GF-D8 (cell line): ENCODE results near the gene NPM3.
A peak's percentile ranks its signal among the peaks of the same experiment; 100 is the strongest.

ENCODE experiments used
- DNase-seq: peaks from one replicate; lab custom pipeline; 2025; lab: John Stamatoyannopoulos, UW

The NPM3 gene, protein sequence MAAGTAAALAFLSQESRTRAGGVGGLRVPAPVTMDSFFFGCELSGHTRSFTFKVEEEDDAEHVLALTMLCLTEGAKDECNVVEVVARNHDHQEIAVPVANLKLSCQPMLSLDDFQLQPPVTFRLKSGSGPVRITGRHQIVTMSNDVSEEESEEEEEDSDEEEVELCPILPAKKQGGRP

DNA sequence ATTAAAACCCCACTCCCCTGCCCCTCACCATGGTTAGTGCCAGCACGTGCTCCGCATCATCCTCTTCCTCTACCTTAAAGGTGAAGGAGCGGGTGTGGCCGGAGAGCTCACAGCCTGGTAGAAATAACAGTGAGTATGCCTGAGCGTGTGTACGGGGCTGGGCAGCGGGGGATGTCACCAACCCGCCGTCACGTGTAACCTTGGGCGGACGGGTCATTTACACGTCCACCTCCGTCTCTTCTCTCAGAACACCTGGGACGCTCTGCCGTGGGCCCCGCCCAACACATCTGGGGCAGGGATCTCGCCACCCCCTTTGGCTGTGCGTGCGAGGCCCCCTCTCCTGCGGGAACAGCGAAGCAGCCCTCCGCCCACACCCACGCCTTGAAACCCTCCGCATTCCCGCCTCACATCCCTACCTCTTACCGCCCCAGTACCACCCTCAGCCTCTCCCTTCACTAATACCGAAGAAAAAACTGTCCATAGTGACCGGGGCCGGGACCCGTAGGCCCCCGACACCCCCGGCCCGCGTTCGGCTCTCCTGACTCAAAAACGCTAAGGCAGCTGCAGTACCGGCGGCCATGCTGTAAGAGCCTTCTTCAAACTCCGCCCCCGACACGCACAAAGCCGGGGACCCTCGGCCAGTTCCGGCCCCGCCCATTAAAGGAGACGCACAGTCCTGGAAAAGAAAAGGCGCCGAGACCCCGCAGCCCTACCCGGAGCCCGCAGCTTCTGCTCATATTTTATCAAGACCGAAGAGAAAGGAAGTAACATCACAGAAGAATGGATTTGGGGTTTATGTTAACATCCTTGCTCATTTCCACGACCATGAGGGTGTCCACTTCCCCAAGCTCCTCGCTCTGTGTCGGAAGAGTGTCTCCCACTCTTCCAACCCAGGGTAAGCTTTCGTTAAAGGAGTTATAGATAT lies at the start of gene NPM3:
NPM3 (minus strand) TSS at position 636 of the 925 bp plus-strand sequence; CDS start at position 580, 56 bp downstream.
- peak; percentile 49 for DNase-seq

DNA sequence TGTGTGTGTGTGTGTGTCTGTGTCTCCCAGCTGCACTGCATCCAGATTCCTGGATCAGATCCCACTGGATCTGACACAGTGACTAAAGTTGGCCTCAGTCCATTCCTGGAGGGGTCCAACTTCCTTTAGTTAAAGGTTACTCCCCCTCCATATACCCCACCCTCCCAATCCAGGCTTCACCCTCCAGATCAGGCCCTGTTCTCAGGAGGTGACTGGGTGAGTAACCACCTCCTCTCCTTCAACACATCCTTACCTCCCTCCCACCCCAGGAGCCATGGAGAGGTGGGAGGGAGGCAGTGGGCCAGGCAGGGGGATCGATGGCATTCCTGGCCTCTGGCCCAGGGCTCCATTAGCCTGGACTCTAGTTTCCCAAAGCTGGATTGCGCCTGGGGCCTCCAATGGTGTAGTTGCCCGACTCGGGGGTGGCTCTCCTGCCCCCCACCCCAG lies 49.1 kb upstream of the NPM3 start:
- no peak for DNase-seq

DNA sequence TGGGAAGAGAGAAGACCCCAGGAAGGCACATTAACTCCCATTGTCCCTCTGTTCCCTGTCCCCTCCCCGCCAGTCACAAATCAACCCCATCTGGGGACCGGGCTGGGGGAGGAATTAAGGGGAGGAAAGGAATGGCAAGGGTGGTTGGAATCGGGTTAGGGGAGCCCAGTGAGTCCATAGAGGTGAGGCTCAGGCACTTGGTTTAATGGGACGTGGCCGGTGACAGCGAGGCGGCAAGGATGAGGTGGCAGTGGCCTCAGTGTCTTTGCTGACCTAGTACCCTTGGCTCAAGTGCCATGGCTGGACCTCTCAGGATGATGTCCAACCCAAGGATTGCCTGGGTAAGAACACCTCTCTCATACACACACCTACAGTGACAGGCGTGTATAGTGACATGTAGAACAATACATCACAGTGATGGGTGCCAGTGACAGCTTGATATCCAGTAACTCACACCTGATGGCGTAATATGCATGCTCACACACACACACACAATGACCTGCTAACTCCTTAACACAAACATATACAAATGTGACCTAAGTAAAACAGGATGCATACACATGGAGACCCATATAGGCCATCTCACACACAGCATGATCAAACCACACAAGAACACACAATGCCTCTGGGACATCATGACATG lies 48.0 kb upstream of the NPM3 start:
- no peak for DNase-seq

DNA sequence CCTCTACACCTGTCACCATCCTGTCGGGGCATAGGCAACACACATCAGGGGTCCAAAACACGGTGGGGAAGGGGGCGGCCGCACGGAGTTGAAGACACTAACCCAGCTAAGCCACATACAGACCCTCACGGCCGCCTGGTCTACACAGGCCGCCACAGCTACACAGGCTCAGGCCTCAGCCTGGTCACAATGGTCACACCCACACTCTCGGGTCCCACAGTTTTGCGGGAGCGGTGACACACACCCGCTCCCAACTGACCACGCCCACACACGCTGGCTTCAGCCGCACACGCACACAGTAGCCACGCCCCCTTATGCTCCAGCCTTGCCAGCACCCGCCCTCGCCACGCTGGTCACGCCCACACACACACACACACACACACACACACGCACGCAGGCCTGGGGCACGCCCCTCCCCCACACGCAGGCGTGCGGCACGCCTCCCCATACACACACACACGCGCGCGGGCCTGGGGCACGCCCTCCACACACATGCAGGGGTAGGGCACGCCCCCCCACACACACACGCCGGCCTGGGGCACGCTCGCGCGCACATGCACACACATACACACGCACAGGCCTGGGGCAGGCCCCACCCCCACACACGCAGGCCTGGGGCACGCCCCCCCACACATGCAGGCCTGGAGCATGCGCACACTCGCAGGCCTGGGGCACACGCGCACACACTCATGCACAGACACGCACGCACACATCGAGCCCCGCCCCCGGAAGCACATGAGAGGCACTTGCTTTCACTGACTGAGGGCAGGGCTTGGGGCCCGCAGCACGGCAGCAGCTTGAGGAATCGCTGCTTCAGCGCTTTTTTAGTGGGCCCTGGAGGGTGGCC lies 47.3 kb upstream of the NPM3 start:
- peak; percentile 78 for DNase-seq

DNA sequence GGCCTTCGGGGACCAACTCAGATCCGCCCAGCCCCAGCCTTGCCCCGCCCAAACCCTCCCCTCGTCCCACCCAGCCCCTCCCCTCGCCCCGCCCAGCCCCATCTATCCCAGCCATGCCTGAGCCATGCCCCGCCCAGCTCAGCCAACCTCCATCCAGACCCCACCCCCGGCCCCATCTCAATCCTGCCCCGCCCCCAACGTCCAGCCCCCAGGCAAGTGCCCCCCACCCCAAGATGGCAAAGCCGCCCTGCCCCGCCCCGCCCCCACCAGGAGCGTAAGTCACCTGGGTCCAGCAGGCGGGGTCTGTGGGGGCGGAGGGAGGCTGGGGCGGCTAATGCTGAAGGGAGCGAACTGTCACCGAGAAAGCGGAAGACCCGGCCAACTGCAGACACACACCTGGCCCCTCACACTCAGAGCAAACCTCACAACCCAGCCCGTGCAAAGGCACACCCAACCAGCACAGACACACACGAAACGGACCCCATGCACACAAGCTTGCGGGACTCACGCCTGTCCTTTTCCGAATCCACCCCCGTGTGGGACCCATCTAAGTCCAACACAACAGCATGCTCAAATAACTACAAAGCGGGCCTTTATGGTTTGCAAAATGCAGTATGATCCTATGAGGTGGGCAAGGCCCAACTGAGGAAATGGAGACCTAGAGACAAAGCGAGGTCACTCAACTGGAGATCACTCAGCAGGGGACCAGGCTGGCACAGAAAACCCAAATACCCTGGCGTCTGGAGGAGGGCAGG lies 46.5 kb upstream of the NPM3 start:
- DNase-seq, result no peak

DNA sequence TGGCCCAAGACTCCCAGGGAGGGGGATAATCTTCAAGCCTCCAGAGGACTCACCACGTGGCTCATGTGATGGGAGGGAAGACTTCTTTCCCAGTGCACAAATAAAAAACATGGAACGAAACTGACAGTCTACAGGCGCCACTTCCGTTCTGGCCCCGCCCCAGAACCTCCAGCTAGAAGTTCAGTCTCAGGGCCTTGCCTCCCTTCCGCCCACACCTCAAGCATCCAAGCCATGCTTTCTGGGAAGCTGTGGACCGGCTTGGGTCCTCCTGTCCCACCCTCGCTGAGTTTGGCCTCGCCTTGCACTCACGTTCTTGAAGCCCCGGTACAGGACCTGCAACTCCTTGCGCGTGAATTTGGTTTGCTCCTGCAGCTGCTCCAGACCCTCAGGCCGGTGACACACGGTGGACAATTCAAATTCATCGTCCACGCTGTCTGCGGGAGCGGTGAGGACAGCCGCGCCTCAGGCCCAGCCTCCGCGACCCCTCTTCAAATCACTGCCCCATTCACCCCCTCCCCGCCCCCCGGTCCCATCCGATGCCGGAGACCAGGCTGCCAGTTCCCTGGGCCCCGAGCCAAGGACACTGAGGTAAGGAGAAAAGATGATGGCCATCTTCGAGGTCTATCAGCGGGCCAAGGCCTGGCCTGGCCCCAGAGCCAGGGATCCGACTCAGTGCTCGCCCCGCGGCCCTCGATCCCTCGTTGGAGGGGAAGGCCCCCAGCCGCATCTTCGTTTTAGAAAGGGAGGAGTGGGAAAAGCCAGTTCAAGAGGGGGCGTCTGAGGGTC lies 45.7 kb upstream of the NPM3 start:
- DNase-seq, result no peak

DNA sequence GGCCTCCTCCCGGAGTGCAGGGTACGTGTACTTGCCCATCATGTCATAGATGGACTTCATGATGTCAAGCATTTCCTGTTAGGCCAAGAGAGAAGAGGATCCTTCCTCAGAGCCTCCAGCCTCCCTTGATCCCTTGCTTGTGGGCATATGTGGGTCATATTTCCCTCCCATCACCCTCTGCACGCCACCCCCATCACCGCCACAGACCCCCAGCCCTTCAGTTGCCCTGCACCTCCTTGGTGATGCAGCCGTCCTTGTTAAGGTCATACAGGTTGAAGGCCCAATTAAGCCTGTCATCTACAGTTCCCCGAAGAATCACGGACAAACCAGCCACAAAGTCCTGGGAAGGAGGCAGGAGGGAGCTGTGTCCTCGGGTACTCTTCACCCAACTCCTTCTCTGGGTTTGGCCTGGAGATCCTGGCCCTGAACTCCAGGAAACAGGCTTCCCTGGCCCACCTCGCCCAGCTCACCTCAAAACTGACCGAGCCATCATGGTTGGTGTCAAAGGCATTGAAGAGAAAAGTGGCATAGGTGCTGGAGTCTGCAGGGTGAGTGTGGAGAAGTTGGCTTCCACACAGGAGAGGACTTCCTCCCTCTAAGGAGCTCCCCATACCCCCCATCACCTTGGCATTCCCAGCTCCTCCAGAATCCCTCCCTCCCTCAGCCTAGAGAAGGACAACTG lies 44.8 kb upstream of the NPM3 start:
- no peak for DNase-seq

DNA sequence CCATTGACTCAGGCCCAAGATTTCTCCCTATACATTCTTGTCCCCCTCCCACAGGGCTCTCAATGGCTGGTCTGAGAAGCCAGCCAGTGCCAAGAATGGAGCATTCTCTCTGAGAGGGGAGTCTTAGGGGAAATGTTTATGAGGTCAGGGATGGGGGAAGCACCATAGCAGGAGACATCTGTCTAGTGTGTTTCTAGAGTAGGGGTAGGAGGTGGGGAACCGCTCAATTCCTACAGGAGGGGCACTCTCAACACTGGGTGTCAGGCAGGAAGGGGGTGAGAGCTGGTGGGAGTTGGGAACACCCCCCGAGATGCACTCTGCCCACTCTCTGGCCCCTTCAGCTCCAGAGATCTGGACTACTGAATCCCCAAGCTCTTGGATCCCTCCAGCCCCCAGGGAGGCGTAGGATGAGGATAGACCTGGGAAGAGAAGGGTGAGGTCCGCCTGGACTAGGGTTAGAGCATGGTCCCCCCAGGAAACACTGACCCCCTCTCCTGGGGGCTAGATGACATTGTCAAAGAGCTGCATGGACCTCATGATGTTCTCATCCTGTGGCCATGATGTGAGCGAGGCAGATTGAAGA lies 43.7 kb upstream of the NPM3 start:
- no peak for DNase-seq

DNA sequence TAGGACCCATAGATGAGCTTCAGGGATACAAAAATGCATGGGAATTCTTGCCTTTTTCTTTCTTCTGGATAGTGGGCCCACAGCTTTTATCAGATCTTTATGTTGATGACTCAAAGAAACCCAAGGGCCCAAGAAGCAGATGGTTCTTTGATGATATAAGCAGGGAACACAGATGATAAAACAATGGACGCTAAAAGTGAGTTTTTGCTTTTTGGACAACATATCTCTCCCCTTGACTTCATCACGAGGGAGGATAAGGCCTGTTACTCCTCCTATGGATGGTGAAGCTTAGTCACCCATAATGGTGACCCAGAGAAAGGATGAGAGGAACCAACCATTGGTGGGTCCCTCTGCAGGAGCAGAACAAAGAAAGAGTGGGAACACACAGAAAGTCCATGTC lies 41.5 kb upstream of the NPM3 start:
- no peak for DNase-seq

DNA sequence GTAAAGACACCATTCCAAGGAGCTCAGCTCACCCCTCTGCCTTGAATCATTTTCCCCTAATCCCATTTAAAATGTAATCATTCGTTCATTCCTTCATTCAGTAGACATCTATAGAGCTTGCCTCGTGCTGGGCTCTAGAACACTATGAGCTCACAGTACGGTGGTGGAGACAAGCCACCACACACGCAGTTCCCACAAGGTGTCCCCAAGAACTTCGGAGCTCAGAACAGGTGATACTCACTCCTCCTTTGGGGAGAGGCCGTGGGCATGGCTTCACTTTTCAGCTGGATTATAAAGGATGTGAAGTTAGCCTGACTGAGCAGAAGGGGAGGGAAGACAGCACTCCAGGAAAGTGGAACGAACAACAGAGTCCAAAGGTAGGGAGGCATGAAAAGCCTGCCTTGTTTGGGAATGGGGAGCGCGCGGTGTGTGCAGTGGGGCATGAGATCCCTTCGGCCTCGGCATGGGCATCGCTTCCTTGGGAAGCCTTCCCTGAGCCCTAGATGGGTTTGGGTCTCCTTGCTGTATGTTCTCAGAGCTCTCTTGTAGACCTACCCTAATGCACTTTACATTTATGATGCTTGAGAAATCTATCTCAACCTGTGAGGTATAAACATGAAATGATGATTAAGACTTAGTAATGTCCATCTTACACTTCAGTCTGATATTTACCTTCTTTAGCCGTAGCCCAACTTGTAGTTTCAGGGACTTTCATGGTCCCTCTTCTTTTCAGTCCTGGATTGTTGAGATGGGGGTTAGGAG lies 35.8 kb upstream of the NPM3 start:
- peak; percentile 69 for DNase-seq

DNA sequence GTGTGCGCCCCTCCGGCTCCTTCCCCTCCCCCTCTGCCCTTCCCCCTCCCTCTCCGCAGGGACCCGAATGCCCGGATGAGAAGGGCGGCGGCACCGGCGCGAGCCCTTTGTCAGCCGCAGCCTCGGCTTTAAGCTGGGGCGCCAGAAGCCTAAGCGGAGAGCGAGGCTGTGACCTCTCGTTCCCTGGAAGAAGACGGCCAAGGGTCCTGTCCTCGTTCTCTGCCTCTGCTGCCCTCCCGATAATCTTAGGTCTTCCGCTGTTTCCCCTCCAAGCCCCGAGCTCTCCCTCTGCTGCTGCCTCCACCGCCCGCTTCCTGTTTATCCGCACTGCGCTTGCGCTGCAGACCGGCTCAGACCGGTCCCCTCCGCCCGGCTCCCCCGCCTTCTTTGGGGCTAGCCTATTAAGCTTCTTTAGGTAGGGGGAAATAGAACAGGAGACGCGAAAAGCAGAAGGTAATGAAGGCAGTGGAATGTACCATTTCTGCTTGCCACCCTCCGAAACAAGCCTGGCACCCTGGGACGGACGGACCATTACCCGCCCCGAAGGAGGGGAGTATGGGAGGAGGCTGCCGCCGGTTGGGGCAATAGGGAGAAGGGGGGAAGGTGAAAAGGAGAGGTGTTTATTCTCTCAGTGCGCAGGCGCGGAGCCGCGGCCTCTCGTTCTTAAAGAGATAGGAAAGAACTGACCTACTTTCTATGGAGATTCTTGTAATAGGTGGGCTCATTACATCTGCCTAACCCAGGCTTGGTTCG lies 35.0 kb upstream of the NPM3 start, which contains the start of gene OGA:
OGA (minus strand) TSS at position 326 of the 753 bp plus-strand sequence. CDS start 422 bp downstream, outside the sequence.
- peak; percentile 99 for DNase-seq

DNA sequence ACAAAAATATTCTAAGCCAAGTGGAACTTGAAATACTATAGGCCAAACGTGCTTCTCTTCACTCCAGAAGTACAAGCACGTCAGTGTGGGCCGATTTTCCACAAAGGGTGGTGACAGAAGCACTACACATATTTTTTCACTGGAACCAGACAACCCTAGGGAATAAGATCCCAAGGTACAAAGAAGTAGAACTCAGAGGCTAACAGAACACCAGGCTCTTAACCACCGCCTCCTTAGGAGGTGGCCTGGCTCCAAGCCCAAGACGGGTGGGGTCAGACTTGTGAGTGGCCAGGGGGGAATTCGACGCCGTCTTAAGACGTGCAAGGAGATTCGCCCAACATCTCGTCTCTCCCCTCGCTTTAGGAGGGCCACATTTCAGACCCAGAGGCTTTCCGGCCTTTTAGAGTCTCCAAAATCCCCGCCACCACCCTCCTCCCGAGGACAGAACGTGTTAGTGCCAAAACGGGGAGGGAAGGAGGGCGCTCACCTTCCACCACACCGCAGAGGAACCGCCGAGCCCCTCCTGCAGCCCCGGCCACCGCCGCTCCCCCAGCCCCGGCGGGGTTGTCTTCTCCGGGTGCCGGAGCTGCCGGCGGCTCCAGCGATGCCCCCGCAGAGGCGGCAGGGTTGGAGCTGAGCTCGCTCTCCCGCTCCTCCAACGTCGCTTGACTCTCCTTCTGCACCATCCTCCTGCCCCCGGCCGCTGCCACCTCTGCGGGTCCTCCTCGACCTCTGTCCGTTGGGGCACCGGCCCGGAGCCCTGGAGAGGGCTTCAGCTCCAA lies 34.3 kb upstream of the NPM3 start:
- DNase-seq, result peak; percentile 59

DNA sequence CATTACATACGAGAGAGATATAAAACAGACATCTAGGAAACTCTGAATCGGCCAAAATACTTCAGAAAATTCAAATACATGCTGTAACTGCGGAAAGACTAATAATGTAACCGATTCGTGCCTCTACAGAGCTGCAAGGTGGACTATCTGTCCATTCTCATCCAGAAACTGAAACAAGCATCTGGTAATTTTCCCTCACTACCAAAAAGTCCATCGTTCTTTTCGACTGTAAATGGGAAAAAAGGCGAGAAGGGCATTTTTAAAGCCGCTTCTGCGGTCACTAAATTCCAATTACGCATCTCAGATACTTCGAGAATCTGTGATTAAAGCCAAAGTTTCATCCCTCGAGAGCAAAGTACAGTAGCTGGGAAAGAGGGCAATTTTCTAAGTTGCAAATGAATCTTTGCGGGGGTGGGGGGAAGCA lies 33.7 kb upstream of the NPM3 start:
- DNase-seq, result no peak

DNA sequence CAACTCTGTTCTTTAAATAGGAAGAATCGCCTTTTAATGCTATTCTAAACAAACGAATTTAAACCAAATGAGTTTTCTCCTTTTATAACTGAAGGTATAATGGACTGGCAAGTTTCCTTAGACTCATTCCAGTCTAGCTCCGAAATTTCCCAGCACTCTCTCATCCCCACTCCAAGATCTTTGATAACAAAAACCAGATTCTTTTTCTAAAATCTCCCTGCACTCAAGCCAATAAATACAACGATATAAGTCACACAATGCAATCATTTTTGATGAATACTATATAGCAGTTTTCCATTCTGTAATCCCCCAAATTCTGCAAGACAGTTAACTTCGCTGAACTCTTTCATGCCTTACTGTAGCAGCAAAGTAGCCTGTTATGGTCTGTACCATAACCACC lies 33.1 kb upstream of the NPM3 start:
- no peak for DNase-seq

DNA sequence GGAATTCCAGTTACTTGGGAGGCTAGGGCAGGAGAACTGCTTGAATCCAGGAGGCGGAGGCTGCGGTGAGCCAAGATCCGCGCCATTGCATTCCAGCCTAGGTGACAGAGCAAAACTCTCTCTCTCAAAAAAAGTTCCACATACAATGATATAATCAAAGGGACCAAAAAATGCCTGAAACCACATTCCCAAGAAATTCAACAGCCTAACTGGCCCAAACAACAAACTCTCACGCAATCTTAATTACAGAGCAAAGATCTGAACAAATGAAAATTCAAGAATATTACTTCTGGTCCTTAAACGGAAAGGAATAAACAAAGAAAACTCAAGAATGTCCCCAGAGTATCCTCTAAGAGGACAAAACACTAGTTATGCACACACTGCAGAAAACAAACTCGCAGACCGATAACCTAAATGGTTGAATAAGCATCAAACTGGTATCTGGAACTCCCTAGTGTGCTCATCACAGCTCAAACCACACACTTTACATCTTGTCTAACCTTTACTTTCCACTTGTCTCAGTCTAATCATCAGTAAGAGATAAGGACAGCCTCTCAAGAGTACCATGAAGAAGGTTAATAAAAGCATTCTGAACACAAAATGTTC lies 31.3 kb upstream of the NPM3 start:
- no peak for DNase-seq

DNA sequence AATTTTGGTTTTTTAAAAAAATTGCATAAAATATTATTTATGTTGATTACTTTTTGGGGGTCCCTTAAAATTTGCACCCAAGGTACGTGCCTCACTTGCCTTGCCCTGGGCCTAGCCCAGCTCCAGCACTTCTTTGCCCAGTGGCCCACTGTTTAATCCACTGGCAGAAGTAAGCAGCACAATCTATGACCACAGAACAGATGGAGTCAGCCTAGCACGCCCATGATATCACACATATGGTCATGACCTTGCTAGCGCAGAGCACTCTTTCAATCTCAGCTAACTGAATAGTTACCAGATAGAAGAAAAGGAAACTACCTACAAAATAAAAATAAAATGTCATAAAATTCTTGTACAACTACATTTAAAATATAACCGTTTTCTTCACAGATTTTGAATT lies 29.4 kb upstream of the NPM3 start:
- DNase-seq, result no peak

DNA sequence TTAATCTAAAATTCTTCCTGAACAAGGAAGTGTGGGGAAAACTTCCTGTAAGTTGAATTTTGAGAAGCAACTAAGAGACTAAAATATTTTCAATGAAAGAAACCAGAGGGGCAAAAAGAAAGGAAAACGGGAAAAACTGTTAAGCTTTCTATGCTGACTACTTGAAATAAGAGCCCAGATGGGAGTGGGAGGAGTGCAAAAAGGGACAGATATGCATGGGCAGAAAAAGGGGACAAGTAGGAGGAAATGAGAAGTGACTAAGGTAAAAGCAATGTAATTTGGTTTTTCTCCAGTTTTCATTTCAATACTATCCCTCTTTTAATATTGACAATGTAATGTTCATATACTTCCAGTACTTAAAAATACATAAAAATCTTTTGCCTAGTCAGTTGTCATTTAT lies 23.9 kb upstream of the NPM3 start:
- DNase-seq, result no peak
